K562 (cell line): ENCODE measurements around the gene KLK3. TPM values are rescaled to one million over a fixed set of nuclear protein-coding genes. Genes with fewer than 3 reads are reported as not detected.

ENCODE experiments used
- HDAC6 ChIP-seq: IDR thresholded peaks from 2 replicates; pipeline ENCODE4 v1.6.1; 2012; ENCODE audit warnings: low read depth, mild to moderate bottlenecking, control low read depth, inconsistent platforms, low read length, moderate library complexity
- KLF10 ChIP-seq: fragments of 250-450 bp; sonication (Bioruptor Pico); IDR thresholded peaks from 2 replicates; pipeline ENCODE4 v1.6.1; 2021; ENCODE audit warnings: matching md5 sums
- L3MBTL2 ChIP-seq: fragments of 450-650 bp; IDR thresholded peaks from 2 replicates; pipeline ENCODE4 v1.6.1; 2016; ENCODE audit warnings: mild to moderate bottlenecking, moderate library complexity
- LARP7 ChIP-seq: fragments of 450-650 bp; IDR thresholded peaks from 2 replicates; pipeline ENCODE4 v1.6.1; 2016
- MAFG ChIP-seq: fragments of 450-650 bp; conservative IDR thresholded peaks from 2 replicates; pipeline ENCODE4 v1.6.1; 2016; ENCODE audit warnings: missing genetic modification characterization, missing compliant biosample characterization
- RUNX1 ChIP-seq: sonication (generic); IDR thresholded peaks from 2 replicates; pipeline ENCODE4 v1.6.1; 2016; ENCODE audit warnings: antibody characterized with exemption, low read depth
- ZKSCAN8 ChIP-seq: fragments of 200-800 bp; sonication (Bioruptor generic); IDR thresholded peaks from 2 replicates; pipeline ENCODE4 v1.6.1; 2016; ENCODE audit warnings: missing genetic modification characterization, missing compliant biosample characterization
- ZNF239 ChIP-seq: fragments of 250-450 bp; sonication (Bioruptor Pico); IDR thresholded peaks from 2 replicates; pipeline ENCODE4 v1.4.0; 2020; ENCODE audit warnings: mild to moderate bottlenecking
- ZNF445 ChIP-seq: fragments of 250-450 bp; sonication (Bioruptor Pico); IDR thresholded peaks from 2 replicates; pipeline ENCODE4 v1.4.0; 2020; ENCODE audit warnings: low read depth, mild to moderate bottlenecking, moderate library complexity
- ZNF699 ChIP-seq: fragments of 250-450 bp; sonication (Bioruptor Pico); IDR thresholded peaks from 2 replicates; pipeline ENCODE4 v1.8.0; 2021; ENCODE audit warnings: mild to moderate bottlenecking, moderate library complexity; ENCODE audit not compliant: insufficient replicate concordance
- polyA plus RNA-seq, 8 experiments: library from polyadenylated mRNA; depleted of rRNA in 4 of 8; stranded (reverse) in 5 of 8; unstranded in 3 of 8; fragments of >200 nt; fragmentation: Nextera tagmentation in 2 of 8; fragmentation: Illumina TruSeq in 1 of 8; extraction: Ambion mirVana in 2 of 8; extraction: Trizol in 1 of 8; gene quantifications; 2 replicates each; pipeline versions ENCODE4 v1.2.1 to v1.2.3, GENCODE V29; 2011 to 2014; ENCODE audit warnings: inconsistent platforms in 1 of 8, missing spikeins in 1 of 8
- total RNA-seq, 7 experiments: library from RNA; depleted of rRNA in 6 of 7; stranded (reverse); fragments of >200 nt in 6 of 7; fragmentation: Illumina TruSeq in 2 of 7; extraction: Trizol in 2 of 7; gene quantifications; 2 replicates each; pipeline versions ENCODE4 v1.2.1 to v1.2.3, GENCODE V29; 2011 to 2021; ENCODE audit warnings: low replicate concordance in 1 of 7
- TF ChIP-seq, protein P1 (sequence below): fragments of 250-450 bp; sonication (Bioruptor Pico); IDR thresholded peaks from 2 replicates; pipeline ENCODE4 v1.4.0; 2020
- TF ChIP-seq, protein P2 (sequence below), 2 experiments: fragments of 450-650 bp; formaldehyde crosslinking in 1 of 2; IDR thresholded peaks; 2 replicates each; pipeline versions ENCODE4 v1.4.0 to v1.6.1; 2014 to 2020; ENCODE audit warnings: mild to moderate bottlenecking in 2 of 2, borderline replicate concordance in 1 of 2, low read depth in 1 of 2
- TF ChIP-seq, protein P3 (sequence below): sonication (generic); IDR thresholded peaks from 2 replicates; pipeline ENCODE4 v1.6.1; 2016
- TF ChIP-seq, protein P4 (sequence below): fragments of 250-450 bp; sonication (Bioruptor Pico); IDR thresholded peaks from 2 replicates; pipeline ENCODE4 v1.8.0; 2021; ENCODE audit warnings: moderate library complexity, mild to moderate bottlenecking, inconsistent platforms
- TF ChIP-seq, protein P5 (sequence below): sonication (generic); formaldehyde crosslinking; IDR thresholded peaks from 2 replicates; pipeline ENCODE4 v1.8.0; 2022; ENCODE audit warnings: missing genetic modification reagents, mild to moderate bottlenecking, borderline replicate concordance

KLK3 gene
- total and polyA plus RNA-seq, 9 of the 15 experiments (the other 6 are each of a cell fraction or from before 2014, with no cell fraction given): not detected

DNA sequence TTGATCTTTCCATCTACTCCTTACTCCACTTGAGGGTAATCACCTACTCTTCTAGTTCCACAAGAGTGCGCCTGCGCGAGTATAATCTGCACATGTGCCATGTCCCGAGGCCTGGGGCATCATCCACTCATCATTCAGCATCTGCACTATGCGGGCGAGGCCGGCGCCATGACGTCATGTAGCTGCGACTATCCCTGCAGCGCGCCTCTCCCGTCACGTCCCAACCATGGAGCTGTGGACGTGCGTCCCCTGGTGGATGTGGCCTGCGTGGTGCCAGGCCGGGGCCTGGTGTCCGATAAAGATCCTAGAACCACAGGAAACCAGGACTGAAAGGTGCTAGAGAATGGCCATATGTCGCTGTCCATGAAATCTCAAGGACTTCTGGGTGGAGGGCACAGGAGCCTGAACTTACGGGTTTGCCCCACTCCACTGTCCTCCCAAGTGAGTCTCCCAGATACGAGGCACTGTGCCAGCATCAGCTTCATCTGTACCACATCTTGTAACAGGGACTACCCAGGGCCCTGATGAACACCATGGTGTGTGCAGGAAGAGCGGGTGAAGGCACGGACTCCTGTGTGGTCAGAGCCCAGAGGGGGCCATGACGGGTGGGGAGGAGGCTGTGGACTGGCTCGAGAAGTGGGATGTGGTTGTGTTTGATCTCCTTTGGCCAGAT is 15.8 kb downstream of the KLK3 start (continued):
- TF ChIP-seq, protein P1, sequence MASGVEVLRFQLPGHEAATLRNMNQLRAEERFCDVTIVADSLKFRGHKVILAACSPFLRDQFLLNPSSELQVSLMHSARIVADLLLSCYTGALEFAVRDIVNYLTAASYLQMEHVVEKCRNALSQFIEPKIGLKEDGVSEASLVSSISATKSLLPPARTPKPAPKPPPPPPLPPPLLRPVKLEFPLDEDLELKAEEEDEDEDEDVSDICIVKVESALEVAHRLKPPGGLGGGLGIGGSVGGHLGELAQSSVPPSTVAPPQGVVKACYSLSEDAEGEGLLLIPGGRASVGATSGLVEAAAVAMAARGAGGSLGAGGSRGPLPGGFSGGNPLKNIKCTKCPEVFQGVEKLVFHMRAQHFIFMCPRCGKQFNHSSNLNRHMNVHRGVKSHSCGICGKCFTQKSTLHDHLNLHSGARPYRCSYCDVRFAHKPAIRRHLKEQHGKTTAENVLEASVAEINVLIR (CRISPR knock-in tag): peak; percentile 96
- TF ChIP-seq, protein P2, sequence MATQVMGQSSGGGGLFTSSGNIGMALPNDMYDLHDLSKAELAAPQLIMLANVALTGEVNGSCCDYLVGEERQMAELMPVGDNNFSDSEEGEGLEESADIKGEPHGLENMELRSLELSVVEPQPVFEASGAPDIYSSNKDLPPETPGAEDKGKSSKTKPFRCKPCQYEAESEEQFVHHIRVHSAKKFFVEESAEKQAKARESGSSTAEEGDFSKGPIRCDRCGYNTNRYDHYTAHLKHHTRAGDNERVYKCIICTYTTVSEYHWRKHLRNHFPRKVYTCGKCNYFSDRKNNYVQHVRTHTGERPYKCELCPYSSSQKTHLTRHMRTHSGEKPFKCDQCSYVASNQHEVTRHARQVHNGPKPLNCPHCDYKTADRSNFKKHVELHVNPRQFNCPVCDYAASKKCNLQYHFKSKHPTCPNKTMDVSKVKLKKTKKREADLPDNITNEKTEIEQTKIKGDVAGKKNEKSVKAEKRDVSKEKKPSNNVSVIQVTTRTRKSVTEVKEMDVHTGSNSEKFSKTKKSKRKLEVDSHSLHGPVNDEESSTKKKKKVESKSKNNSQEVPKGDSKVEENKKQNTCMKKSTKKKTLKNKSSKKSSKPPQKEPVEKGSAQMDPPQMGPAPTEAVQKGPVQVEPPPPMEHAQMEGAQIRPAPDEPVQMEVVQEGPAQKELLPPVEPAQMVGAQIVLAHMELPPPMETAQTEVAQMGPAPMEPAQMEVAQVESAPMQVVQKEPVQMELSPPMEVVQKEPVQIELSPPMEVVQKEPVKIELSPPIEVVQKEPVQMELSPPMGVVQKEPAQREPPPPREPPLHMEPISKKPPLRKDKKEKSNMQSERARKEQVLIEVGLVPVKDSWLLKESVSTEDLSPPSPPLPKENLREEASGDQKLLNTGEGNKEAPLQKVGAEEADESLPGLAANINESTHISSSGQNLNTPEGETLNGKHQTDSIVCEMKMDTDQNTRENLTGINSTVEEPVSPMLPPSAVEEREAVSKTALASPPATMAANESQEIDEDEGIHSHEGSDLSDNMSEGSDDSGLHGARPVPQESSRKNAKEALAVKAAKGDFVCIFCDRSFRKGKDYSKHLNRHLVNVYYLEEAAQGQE (IDR thresholded peaks at IDR 0.05; ENCODE audit: borderline replicate concordance): peak; percentile 94
- TF ChIP-seq, protein P2 (CRISPR knock-in tag; IDR thresholded peaks at IDR 0.05; ENCODE audit: low read depth): no peak
- TF ChIP-seq L3MBTL2 (peak; percentile 94), ZNF239 (CRISPR knock-in tag) (no peak), RUNX1 (no peak), MAFG (tag) (no peak), ZKSCAN8 (CRISPR knock-in tag) (0 out of 2 replicates have a peak, but pooled peaks have one; percentile 30), ZNF445 (CRISPR knock-in tag) (no peak), KLF10 (CRISPR knock-in tag) (no peak), LARP7 (no peak), HDAC6 (no peak), ZNF699 (no peak)
- TF ChIP-seq, protein P3, sequence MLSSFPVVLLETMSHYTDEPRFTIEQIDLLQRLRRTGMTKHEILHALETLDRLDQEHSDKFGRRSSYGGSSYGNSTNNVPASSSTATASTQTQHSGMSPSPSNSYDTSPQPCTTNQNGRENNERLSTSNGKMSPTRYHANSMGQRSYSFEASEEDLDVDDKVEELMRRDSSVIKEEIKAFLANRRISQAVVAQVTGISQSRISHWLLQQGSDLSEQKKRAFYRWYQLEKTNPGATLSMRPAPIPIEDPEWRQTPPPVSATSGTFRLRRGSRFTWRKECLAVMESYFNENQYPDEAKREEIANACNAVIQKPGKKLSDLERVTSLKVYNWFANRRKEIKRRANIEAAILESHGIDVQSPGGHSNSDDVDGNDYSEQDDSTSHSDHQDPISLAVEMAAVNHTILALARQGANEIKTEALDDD: no peak
- TF ChIP-seq, protein P4, sequence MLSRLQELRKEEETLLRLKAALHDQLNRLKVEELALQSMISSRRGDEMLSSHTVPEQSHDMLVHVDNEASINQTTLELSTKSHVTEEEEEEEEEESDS (CRISPR knock-in tag): no peak
- TF ChIP-seq, protein P5, sequence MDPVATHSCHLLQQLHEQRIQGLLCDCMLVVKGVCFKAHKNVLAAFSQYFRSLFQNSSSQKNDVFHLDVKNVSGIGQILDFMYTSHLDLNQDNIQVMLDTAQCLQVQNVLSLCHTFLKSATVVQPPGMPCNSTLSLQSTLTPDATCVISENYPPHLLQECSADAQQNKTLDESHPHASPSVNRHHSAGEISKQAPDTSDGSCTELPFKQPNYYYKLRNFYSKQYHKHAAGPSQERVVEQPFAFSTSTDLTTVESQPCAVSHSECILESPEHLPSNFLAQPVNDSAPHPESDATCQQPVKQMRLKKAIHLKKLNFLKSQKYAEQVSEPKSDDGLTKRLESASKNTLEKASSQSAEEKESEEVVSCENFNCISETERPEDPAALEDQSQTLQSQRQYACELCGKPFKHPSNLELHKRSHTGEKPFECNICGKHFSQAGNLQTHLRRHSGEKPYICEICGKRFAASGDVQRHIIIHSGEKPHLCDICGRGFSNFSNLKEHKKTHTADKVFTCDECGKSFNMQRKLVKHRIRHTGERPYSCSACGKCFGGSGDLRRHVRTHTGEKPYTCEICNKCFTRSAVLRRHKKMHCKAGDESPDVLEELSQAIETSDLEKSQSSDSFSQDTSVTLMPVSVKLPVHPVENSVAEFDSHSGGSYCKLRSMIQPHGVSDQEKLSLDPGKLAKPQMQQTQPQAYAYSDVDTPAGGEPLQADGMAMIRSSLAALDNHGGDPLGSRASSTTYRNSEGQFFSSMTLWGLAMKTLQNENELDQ (CRISPR knock-in tag): peak; percentile 49; the same call in 1 of the 2 replicates
